Adrenal gland (tissue), 5 donors: ENCODE data around the gene NDUFAF4.

Experiments used
- POLR2A ChIP-seq, 2 donors: fragments of 450-650 bp; IDR thresholded peaks; one replicate each; pipeline ENCODE4 v1.6.1; 2017; ENCODE audit warnings: antibody characterized with exemption in 2 of 2, mild to moderate bottlenecking in 2 of 2, moderate library complexity in 1 of 2
- TF ChIP-seq, protein P1 (sequence below), 6 experiments: fragments of 450-650 bp in 4 of 6; fragments of 200-600 bp in 2 of 6; sonication (generic) in 1 of 6; IDR thresholded peaks; 1 replicate in 5 of 6; 2 replicates in 1 of 6; pipeline versions ENCODE4 v1.5.1 to v1.8.0; 2016 to 2021; ENCODE audit warnings: antibody characterized with exemption in 6 of 6, mild to moderate bottlenecking in 2 of 6, moderate library complexity in 1 of 6
- donor health status: DM: no; HTN: no; CAD: no.

GRCh38 chr6:96899451-96899998, 1.8 kb upstream of the NDUFAF4 start:
- TF ChIP-seq, protein P1, sequence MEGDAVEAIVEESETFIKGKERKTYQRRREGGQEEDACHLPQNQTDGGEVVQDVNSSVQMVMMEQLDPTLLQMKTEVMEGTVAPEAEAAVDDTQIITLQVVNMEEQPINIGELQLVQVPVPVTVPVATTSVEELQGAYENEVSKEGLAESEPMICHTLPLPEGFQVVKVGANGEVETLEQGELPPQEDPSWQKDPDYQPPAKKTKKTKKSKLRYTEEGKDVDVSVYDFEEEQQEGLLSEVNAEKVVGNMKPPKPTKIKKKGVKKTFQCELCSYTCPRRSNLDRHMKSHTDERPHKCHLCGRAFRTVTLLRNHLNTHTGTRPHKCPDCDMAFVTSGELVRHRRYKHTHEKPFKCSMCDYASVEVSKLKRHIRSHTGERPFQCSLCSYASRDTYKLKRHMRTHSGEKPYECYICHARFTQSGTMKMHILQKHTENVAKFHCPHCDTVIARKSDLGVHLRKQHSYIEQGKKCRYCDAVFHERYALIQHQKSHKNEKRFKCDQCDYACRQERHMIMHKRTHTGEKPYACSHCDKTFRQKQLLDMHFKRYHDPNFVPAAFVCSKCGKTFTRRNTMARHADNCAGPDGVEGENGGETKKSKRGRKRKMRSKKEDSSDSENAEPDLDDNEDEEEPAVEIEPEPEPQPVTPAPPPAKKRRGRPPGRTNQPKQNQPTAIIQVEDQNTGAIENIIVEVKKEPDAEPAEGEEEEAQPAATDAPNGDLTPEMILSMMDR (IDR thresholded peaks at IDR 0.05), result no peak
- TF ChIP-seq POLR2A (IDR thresholded peaks at IDR 0.05), result no peak
